Esophagus mucosa (tissue), 1 donor: Measurements from ENCODE around the gene IGF2R. TPM values are rescaled to one million over a fixed set of nuclear protein-coding genes. Genes with fewer than 3 reads are reported as not detected.

ENCODE experiments used
- ATAC-seq: fragments of 200-7000 bp; cut with Tn5 transposase; one replicate; pipeline ENCODE4 v1.9.1; 2020
- total RNA-seq: library from RNA; stranded (reverse); gene quantifications from one replicate; pipeline ENCODE4 v1.2.4, GENCODE V29; 2023
- donor health status: DM: yes; HTN: yes; CAD: no.

IGF2R gene
- total RNA-seq, 1 donor from 2014 or later, result 53.5 TPM

- ATAC-seq, result no peak
These were observed 172.3 kb downstream of the IGF2R start for GRCh38 chr6:160141001-160141726.

GRCh38 chr6:160142115-160142715, 173.3 kb downstream of the IGF2R start:
- ATAC-seq, result no peak

- ATAC-seq, result no peak
These were observed 177.7 kb downstream of the IGF2R start for GRCh38 chr6:160146454-160147145.

GRCh38 chr6:160147146-160147536, 178.3 kb downstream of the IGF2R start:
- no peak for ATAC-seq

GRCh38 chr6:160154471-160154870, 185.6 kb downstream of the IGF2R start:
- ATAC-seq, result no peak

GRCh38 chr6:160156842-160157241, 188.0 kb downstream of the IGF2R start:
- no peak for ATAC-seq

- ATAC-seq, result no peak
These were observed 191.6 kb downstream of the IGF2R start for GRCh38 chr6:160160450-160160849.

Other genes with a start within 250 kb of the IGF2R start
- 71.0 TPM for gene WTAP, start 241.6 kb upstream of the IGF2R start, total RNA-seq
- gene ACAT2, start 207.0 kb upstream of the IGF2R start, total RNA-seq, result 151 TPM
- 120 TPM for gene TCP1, start 179.5 kb upstream of the IGF2R start, total RNA-seq
- 53.9 TPM for gene MRPL18, start 178.6 kb upstream of the IGF2R start, total RNA-seq
- not detected for gene PNLDC1, start 168.8 kb upstream of the IGF2R start, total RNA-seq
- gene MAS1, start 78.1 kb upstream of the IGF2R start, total RNA-seq, result not detected
- gene SLC22A1, start 152.7 kb downstream of the IGF2R start, total RNA-seq, result 0.44 TPM